Activated T-helper 1 cell treated with Interleukin-2 at 50 U/mL for 16 hours (primary cell): Measurements from ENCODE around the gene PCNT.
A peak's percentile ranks its signal among the peaks of the same experiment; 100 is the strongest.

Experiments
- DNase-seq: peaks from one replicate; pipeline ENCODE4 v3.0.0-alpha.2; 2020; ENCODE audit warnings: low read depth

The PCNT gene

GRCh38 chr21:46323710-46324389 is at the start of gene PCNT, which contains the start of gene C21orf58:
TSS of gene PCNT (plus strand) at chr21:46324156. CDS start at chr21:46324229, 73 bp downstream.
TSS of gene C21orf58 (minus strand) at chr21:46323870. CDS start at chr21:46322738, 1,132 bp downstream.
- DNase-seq: peak; percentile 98

GRCh38 chr21:46274797-46275390 is 49.1 kb upstream of the PCNT start:
- DNase-seq: no peak

- DNase-seq: no peak
Observed at GRCh38 chr21:46284077-46284644, 39.8 kb upstream of the PCNT start.

GRCh38 chr21:46284733-46285132 is 39.2 kb upstream of the PCNT start:
- no peak for DNase-seq

GRCh38 chr21:46285206-46285661 is 38.7 kb upstream of the PCNT start, which contains the start of gene MCM3AP:
TSS of gene MCM3AP (minus strand) at chr21:46285611. CDS start at chr21:46285286, 325 bp downstream.
- no peak for DNase-seq

GRCh38 chr21:46285761-46286647 is 38.0 kb upstream of the PCNT start, which contains the start of gene YBEY:
TSS of gene YBEY (plus strand) at chr21:46286342. CDS start at chr21:46286914, 572 bp downstream.
- DNase-seq: peak; percentile 80

- no peak for DNase-seq
Observed at GRCh38 chr21:46286648-46287002, 37.3 kb upstream of the PCNT start.

- no peak for DNase-seq
Observed at GRCh38 chr21:46287541-46287940, 36.4 kb upstream of the PCNT start.

- no peak for DNase-seq
Observed at GRCh38 chr21:46289655-46290179, 34.2 kb upstream of the PCNT start.

GRCh38 chr21:46291561-46291960 is 32.4 kb upstream of the PCNT start:
- DNase-seq: no peak

GRCh38 chr21:46294647-46295176 is 29.2 kb upstream of the PCNT start:
- DNase-seq: no peak

GRCh38 chr21:46295177-46295770 is 28.7 kb upstream of the PCNT start:
- no peak for DNase-seq

- DNase-seq: peak; percentile 17
Observed at GRCh38 chr21:46295996-46296752, 27.8 kb upstream of the PCNT start.

- no peak for DNase-seq
Observed at GRCh38 chr21:46297338-46298271, 26.4 kb upstream of the PCNT start.

GRCh38 chr21:46299167-46299566 is 24.8 kb upstream of the PCNT start:
- DNase-seq: no peak

GRCh38 chr21:46301759-46302158 is 22.2 kb upstream of the PCNT start:
- DNase-seq: no peak

GRCh38 chr21:46304437-46304836 is 19.5 kb upstream of the PCNT start:
- DNase-seq: no peak

GRCh38 chr21:46304955-46305354 is 19.0 kb upstream of the PCNT start:
- DNase-seq: no peak

- DNase-seq: no peak
Observed at GRCh38 chr21:46307625-46308024, 16.3 kb upstream of the PCNT start.
